HG02610 (cell line): ENCODE data around the gene ADCK2.
"Not testable (repeated sequence)": the region's sequence is repeated elsewhere in the genome, so short reads cannot be mapped to it uniquely, and the experiment has no call there.

Experiments used
- ATAC-seq: cut with Tn5 transposase; IDR thresholded peaks from one replicate; pipeline ENCODE4 v1.9.1; 2021; ENCODE audit warnings: mild to moderate bottlenecking, moderate library complexity; ENCODE audit not compliant: unreplicated experiment

ADCK2 gene

DNA sequence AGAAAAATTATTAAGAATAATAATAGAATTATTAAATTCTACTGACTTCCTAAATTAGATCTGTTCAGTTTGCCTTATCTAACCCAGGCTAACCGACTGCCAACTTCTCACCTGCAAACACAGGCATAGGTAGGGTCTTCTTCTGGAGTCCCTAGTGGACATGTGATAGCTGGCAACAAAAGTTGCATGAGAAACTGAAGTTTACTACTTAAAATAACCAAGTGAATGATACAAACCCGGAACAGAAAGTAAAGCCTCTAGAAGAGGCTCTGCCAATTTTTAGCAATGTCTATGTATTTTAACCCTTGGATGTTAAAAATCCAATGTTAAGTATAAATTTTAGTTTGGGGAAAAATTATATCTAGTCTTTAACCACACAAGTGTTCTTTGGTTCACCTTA lies 61.4 kb downstream of the ADCK2 start:
- no peak for ATAC-seq

DNA sequence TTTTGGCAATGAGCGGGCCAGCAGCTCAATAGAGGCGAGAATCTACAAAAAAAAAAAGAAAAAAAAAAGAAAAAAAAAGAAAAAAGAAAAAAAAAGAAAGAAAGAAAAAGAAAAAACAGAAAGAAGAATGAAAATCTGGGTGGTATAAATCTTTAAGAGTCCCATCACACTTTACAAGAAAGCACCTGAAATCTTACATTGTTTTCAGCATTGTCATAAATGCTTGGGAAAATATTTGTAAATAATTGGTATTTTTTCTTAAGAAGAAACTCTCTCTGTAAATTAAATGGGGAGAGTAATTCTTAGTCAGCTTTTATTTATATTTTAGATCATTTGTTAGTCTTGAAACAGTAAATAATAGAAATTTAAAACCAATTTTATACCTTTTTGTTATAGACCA lies 62.0 kb downstream of the ADCK2 start:
- no peak for ATAC-seq

- no peak for ATAC-seq
Measured at GRCh38 chr7:140738280-140738679, 65.5 kb downstream of the ADCK2 start.

- not testable (repeated sequence) for ATAC-seq
Measured at GRCh38 chr7:140743255-140743654, 70.5 kb downstream of the ADCK2 start.

DNA sequence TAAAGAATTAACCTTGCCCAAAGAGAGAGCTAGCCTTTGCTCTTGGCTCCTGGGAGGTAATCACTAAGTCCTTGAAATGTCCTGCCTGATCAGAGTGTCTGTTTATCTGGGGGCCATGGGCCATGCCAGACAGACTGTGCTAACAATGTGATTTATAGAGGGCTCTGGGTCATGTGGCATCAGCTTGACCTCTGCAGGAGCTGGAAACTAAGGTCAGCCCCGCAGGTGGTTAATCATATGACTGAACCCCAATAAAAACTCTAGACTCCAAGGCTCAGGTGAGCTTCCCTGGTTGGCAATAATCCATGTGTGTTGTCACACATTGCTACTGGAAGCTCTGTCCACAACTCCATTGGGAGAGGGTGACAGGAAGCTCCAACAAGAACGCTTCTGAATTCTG lies 71.3 kb downstream of the ADCK2 start:
- ATAC-seq = no peak
